NCI-H69 (cell line): Measurements from ENCODE around the gene SLC35F6.
"Not testable (repeated sequence)": the region's sequence is repeated elsewhere in the genome, so short reads cannot be mapped to it uniquely, and the experiment has no call there.

Source experiments
- DNase-seq: peaks from one replicate; lab custom pipeline; 2025; lab: John Stamatoyannopoulos, UW

SLC35F6 gene

GRCh38 chr2:26756337-26756736, 7.7 kb upstream of the SLC35F6 start:
- DNase-seq, result no peak

GRCh38 chr2:26757873-26758789, 6.0 kb upstream of the SLC35F6 start:
- DNase-seq, result peak; percentile 5

GRCh38 chr2:26758790-26759321, 5.2 kb upstream of the SLC35F6 start:
- DNase-seq, result no peak

- DNase-seq, result no peak
These were observed 4.2 kb upstream of the SLC35F6 start for GRCh38 chr2:26759845-26760244.

GRCh38 chr2:26760991-26761390, 3.1 kb upstream of the SLC35F6 start:
- not testable (repeated sequence) for DNase-seq

GRCh38 chr2:26763019-26763418, 1.1 kb upstream of the SLC35F6 start:
- no peak for DNase-seq

- no peak for DNase-seq
These were observed 822 bp downstream of the SLC35F6 start for GRCh38 chr2:26764906-26765305.

- DNase-seq, result no peak
These were observed 1.6 kb downstream of the SLC35F6 start for GRCh38 chr2:26765475-26766200.

GRCh38 chr2:26767129-26767528, 3.0 kb downstream of the SLC35F6 start:
- peak; percentile 4 for DNase-seq

GRCh38 chr2:26767894-26768487, 3.9 kb downstream of the SLC35F6 start:
- peak; percentile 20 for DNase-seq

GRCh38 chr2:26768759-26769088, 4.6 kb downstream of the SLC35F6 start:
- DNase-seq, result no peak

- DNase-seq, result no peak
These were observed 5.1 kb downstream of the SLC35F6 start for GRCh38 chr2:26769089-26769761.

GRCh38 chr2:26770986-26771586, 7.0 kb downstream of the SLC35F6 start:
- DNase-seq, result peak; percentile 46

GRCh38 chr2:26772064-26773001, 8.2 kb downstream of the SLC35F6 start:
- peak; percentile 84 for DNase-seq

- no peak for DNase-seq
These were observed 12.2 kb downstream of the SLC35F6 start for GRCh38 chr2:26776195-26776800.

- no peak for DNase-seq
These were observed 14.0 kb downstream of the SLC35F6 start for GRCh38 chr2:26778098-26778497.

- no peak for DNase-seq
These were observed 14.4 kb downstream of the SLC35F6 start for GRCh38 chr2:26778507-26778906.

- no peak for DNase-seq
These were observed 16.2 kb downstream of the SLC35F6 start for GRCh38 chr2:26780203-26780760.

GRCh38 chr2:26782876-26783704, 19.0 kb downstream of the SLC35F6 start:
- no peak for DNase-seq
